K562 (cell line): Measurements from ENCODE around the gene FAM193A. TPM values are rescaled to one million over a fixed set of nuclear protein-coding genes. Genes with fewer than 3 reads are reported as not detected.
A peak's percentile ranks its signal among the peaks of the same experiment; 100 is the strongest.

ENCODE experiments used
- ATAC-seq: fragments of 200-7000 bp; cut with Tn5 transposase; 3 replicates; pipeline ENCODE4 v1.9.1; 2020; ENCODE audit warnings: moderate library complexity
- BruUV-seq: library from RNA; stranded (reverse); fragments of 400-500 nt; replicated peaks from 2 replicates; lab custom pipeline; 2021; lab: Mats Ljungman, UMichigan
- CTCF ChIA-PET: fragments of 300-600 bp; formaldehyde crosslinking; extraction: SDS; loops from one replicate; lab custom pipeline; 2021; ENCODE audit warnings: low intra/inter-chr PET ratio; lab: Yijun Ruan, JAX
- POLR2A ChIA-PET: fragments of 300-600, 350-650 bp; sonication (Branson Sonifier 250); formaldehyde crosslinking; extraction: SDS; loops from one replicate; lab custom pipeline; 2021; ENCODE audit warnings: antibody characterized with exemption, inconsistent platforms; lab: Yijun Ruan, JAX
- DNase-seq, 4 experiments: peaks; one replicate each; pipeline versions ENCODE4 v3.0.0 to v3.0.0-alpha.2; 2011 to 2018; ENCODE audit warnings: low spot score in 3 of 4, mixed read lengths in 3 of 4; ENCODE audit errors: extremely low read depth in 1 of 4
- FAIRE-seq: peaks from 2 replicates; lab custom pipeline; 2011; peaks lifted over from hg19 to GRCh38; lab: Jason Lieb, UNC
- H2AFZ ChIP-seq: 2 replicates; pipeline ENCODE4 v1.6.0; 2011; ENCODE audit warnings: low read depth, low read length, control low read depth, inconsistent platforms
- H3K27ac ChIP-seq: fragments of 200-600 bp; 3 replicates; pipeline ENCODE4 v1.8.0; 2011; ENCODE audit warnings: low read depth, mild to moderate bottlenecking, control low read depth, inconsistent platforms, low read length, moderate library complexity, mixed read lengths; ENCODE audit errors: extremely low read depth
- H3K27me3 ChIP-seq, 2 experiments: fragments of 300-600 bp in 1 of 2; 2 replicates in 1 of 2; 3 replicates in 1 of 2; pipeline versions ENCODE4 v1.6.0 to v1.8.0; 2011; ENCODE audit warnings: inconsistent platforms in 2 of 2, low read length in 2 of 2, mild to moderate bottlenecking in 1 of 2, mixed read lengths in 1 of 2, moderate library complexity in 1 of 2; ENCODE audit not compliant: control insufficient read depth in 2 of 2, insufficient read depth in 2 of 2
- H3K36me3 ChIP-seq: fragments of 300-600 bp; 3 replicates; pipeline ENCODE4 v1.8.0; 2011; ENCODE audit warnings: mild to moderate bottlenecking, low read length, inconsistent platforms; ENCODE audit not compliant: control insufficient read depth, insufficient read depth
- H3K4me1 ChIP-seq, 2 experiments: fragments of 200-600 bp in 1 of 2; replicated peaks in 1 of 2; 2 replicates in 1 of 2; 3 replicates in 1 of 2; pipeline versions ENCODE4 v1.5.1 to v1.8.0; 2011; ENCODE audit warnings: inconsistent platforms in 2 of 2, low read length in 2 of 2, mild to moderate bottlenecking in 1 of 2, mixed read lengths in 1 of 2, moderate library complexity in 1 of 2; ENCODE audit not compliant: control insufficient read depth in 2 of 2, insufficient read depth in 2 of 2
- H3K4me2 ChIP-seq: 2 replicates; pipeline ENCODE4 v1.6.1; 2011; ENCODE audit warnings: low read length, control low read depth, inconsistent platforms, mixed read lengths; ENCODE audit not compliant: insufficient read depth
- H3K4me3 ChIP-seq: fragments of 200-600 bp; sonication (generic), shearing (Covaris generic); 2 replicates; pipeline ENCODE4 v1.5.1; 2016; ENCODE audit warnings: control low read depth, inconsistent platforms
- H3K79me2 ChIP-seq: fragments of 200-600 bp; 3 replicates; pipeline ENCODE4 v1.8.0; 2011; ENCODE audit warnings: low read length, inconsistent platforms; ENCODE audit not compliant: control insufficient read depth, insufficient read depth
- H3K9ac ChIP-seq, 2 experiments: 2 replicates each; pipeline versions ENCODE4 v1.6.0 to v1.6.1; 2011; ENCODE audit warnings: low read depth in 2 of 2, low read length in 2 of 2, control low read depth in 1 of 2, inconsistent platforms in 1 of 2, mild to moderate bottlenecking in 1 of 2, mixed read lengths in 1 of 2; ENCODE audit not compliant: insufficient read depth in 1 of 2
- H3K9me1 ChIP-seq: one replicate; pipeline ENCODE4 v1.6.0; 2011; ENCODE audit warnings: inconsistent platforms, mild to moderate bottlenecking, low read length, moderate library complexity; ENCODE audit not compliant: control insufficient read depth, insufficient read depth
- H3K9me3 ChIP-seq: replicated peaks from 2 replicates; pipeline ENCODE4 v1.5.1; 2011; ENCODE audit warnings: low read depth, low read length, inconsistent platforms; ENCODE audit not compliant: control insufficient read depth, insufficient read depth
- H4K20me1 ChIP-seq: replicated peaks from 2 replicates; pipeline ENCODE4 v1.6.1; 2011; ENCODE audit warnings: low read length, inconsistent platforms, mixed read lengths; ENCODE audit not compliant: control insufficient read depth, insufficient read depth
- CBFA2T2 ChIP-seq: fragments of 450-650 bp; conservative IDR thresholded peaks from 2 replicates; pipeline ENCODE4 v1.6.1; 2017; ENCODE audit warnings: mild to moderate bottlenecking
- CBX5 ChIP-seq: IDR thresholded peaks from 2 replicates; pipeline ENCODE4 v1.6.1; 2014; ENCODE audit warnings: low read depth, borderline replicate concordance
- HDAC1 ChIP-seq, 2 experiments: fragments of 450-650 bp; IDR thresholded peaks; 2 replicates each; pipeline ENCODE4 v1.6.1; 2016 to 2017; ENCODE audit warnings: inconsistent platforms in 1 of 2, mild to moderate bottlenecking in 1 of 2, moderate library complexity in 1 of 2
- HDAC2 ChIP-seq: fragments of 450-650 bp; IDR thresholded peaks from 2 replicates; pipeline ENCODE4 v1.6.1; 2016; ENCODE audit warnings: mild to moderate bottlenecking
- PHB ChIP-seq: fragments of 250-450 bp; sonication (Bioruptor Pico); IDR thresholded peaks from 2 replicates; pipeline ENCODE4 v1.5.0; 2021
- RFX1 ChIP-seq: fragments of 450-650 bp; IDR thresholded peaks from 2 replicates; pipeline ENCODE4 v1.6.1; 2016; ENCODE audit warnings: mild to moderate bottlenecking, moderate library complexity
- TCF3 ChIP-seq: sonication (generic); formaldehyde crosslinking; IDR thresholded peaks from 2 replicates; pipeline ENCODE4 v1.4.0; 2020; ENCODE audit warnings: mild to moderate bottlenecking, missing genetic modification reagents
- TEAD4 ChIP-seq, 2 experiments: sonication (generic) in 1 of 2; formaldehyde crosslinking in 1 of 2; IDR thresholded peaks; 2 replicates each; pipeline versions ENCODE4 v1.6.1 to v1.8.0; 2012 to 2022; ENCODE audit warnings: borderline replicate concordance in 1 of 2, inconsistent platforms in 1 of 2, low read length in 1 of 2, mild to moderate bottlenecking in 1 of 2, missing genetic modification reagents in 1 of 2
- ZNF134 ChIP-seq: fragments of 250-450 bp; sonication (Bioruptor Pico); conservative IDR thresholded peaks from 2 replicates; pipeline ENCODE4 v1.4.0; 2020
- WGBS: fragments of 100-300 bp; shearing (Covaris generic); methylation state at CpG from one replicate; pipeline ENCODE4 v1.1.6; 2016; ENCODE audit warnings: low coverage, mixed read lengths; ENCODE audit not compliant: insufficient coverage; ENCODE audit errors: missing lambda C conversion rate; 5-methylcytosine and 5-hydroxymethylcytosine counted together
- in situ Hi-C: fragments of 300-500 bp; cut with MboI; formaldehyde crosslinking; loops from 4 replicates; pipeline ENCODE4 v1.15.0; 2018; ENCODE audit warnings: inconsistent platforms, mixed read lengths
- intact Hi-C: fragments of 100-400 bp; cut with micrococcal nuclease; formaldehyde crosslinking; loops from 2 replicates; pipeline ENCODE4 v1.14.2; 2022
- polyA plus RNA-seq, 8 experiments: library from polyadenylated mRNA; depleted of rRNA in 4 of 8; stranded (reverse) in 5 of 8; unstranded in 3 of 8; fragments of >200 nt; fragmentation: Nextera tagmentation in 2 of 8; fragmentation: Illumina TruSeq in 1 of 8; extraction: Ambion mirVana in 2 of 8; extraction: Trizol in 1 of 8; gene quantifications; 2 replicates each; pipeline versions ENCODE4 v1.2.1 to v1.2.3, GENCODE V29; 2011 to 2014; ENCODE audit warnings: inconsistent platforms in 1 of 8, missing spikeins in 1 of 8
- total RNA-seq, 7 experiments: library from RNA; depleted of rRNA in 6 of 7; stranded (reverse); fragments of >200 nt in 6 of 7; fragmentation: Illumina TruSeq in 2 of 7; extraction: Trizol in 2 of 7; gene quantifications; 2 replicates each; pipeline versions ENCODE4 v1.2.1 to v1.2.3, GENCODE V29; 2011 to 2021; ENCODE audit warnings: low replicate concordance in 1 of 7
- TF ChIP-seq, protein P1 (sequence below): fragments of 200-800 bp; sonication (Bioruptor generic); IDR thresholded peaks from 2 replicates; pipeline ENCODE4 v1.6.1; 2017; ENCODE audit warnings: missing genetic modification characterization, missing compliant biosample characterization
- TF ChIP-seq, protein P2 (sequence below): fragments of 250-450 bp; sonication (Bioruptor Pico); IDR thresholded peaks from 2 replicates; pipeline ENCODE4 v1.5.0; 2021; ENCODE audit warnings: mild to moderate bottlenecking, borderline replicate concordance
- TF ChIP-seq, protein P3 (sequence below), 2 experiments: fragments of 450-650 bp; conservative IDR thresholded peaks; 2 replicates each; pipeline ENCODE4 v1.6.1; 2017; ENCODE audit warnings: mild to moderate bottlenecking in 2 of 2, moderate library complexity in 2 of 2
- TF ChIP-seq, protein P4 (sequence below), 2 experiments: fragments of 450-650 bp; IDR thresholded peaks; 2 replicates each; pipeline ENCODE4 v1.6.1; 2018; ENCODE audit warnings: mild to moderate bottlenecking in 2 of 2, low read depth in 1 of 2; ENCODE audit not compliant: partially characterized antibody in 2 of 2

The FAM193A gene
- total and polyA plus RNA-seq, 9 of the 15 experiments (the other 6 are each of a cell fraction or from before 2014, with no cell fraction given), result 0.46 to 24.6 (median 9.6) TPM

DNA sequence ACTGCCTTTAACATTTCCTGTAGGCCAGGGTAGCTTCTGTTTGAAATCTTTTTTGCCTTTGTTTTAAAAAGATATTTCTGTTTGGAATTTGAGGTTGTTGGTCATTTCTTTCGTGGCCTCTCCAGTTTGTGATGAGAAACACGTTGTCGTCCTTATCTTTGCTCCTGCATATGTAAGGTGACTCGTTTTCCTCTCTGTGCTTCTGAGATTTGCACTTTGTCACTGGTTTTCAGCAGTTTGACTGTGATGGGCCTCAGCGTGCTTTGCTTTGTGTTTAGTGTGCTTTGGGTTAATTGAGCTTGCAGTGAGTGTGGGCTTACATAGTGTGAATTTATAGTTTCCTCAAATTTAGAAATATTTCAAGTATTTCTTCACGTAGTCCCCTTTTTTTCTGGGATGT lies 81.5 kb downstream of the FAM193A start:
- Histone ChIP-seq H3K79me2 (peaks cover 86% of the 10 kb centered on the region), H3K27me3 (no peaks in the 10 kb centered on the region), H2AFZ (no peak overlapping the region), H4K20me1 (peaks cover 21% of the 10 kb centered on the region), H3K4me3 (no peak overlapping the region), H3K27ac (peak overlapping the region; percentile 40; the same call in 1 of the 3 replicates), H3K4me2 (no peak overlapping the region), H3K4me1 (peaks cover 0 to 6% of the 10 kb centered on the region in 2 experiments; a peak in 2 of 5 replicates), H3K9ac (no peak overlapping the region), H3K9me1 (no peaks in the 10 kb centered on the region), H3K9me3 (no peaks in the 10 kb centered on the region), H3K36me3 (no peaks in the 10 kb centered on the region)
- BruUV-seq, result no TSS peak
- intact Hi-C loops, result no loop called here
- WGBS, result 13% methylated on average over 6 of the region's 6 CpGs
- peak; percentile 78 for ATAC-seq
- peak in 2 of 4 experiments; percentile 33 to 68 for DNase-seq
- peak; percentile 77 for FAIRE-seq
- in situ Hi-C loops, result no loop called here
- CTCF ChIA-PET, result no interaction called here
- POLR2A ChIA-PET, result no interaction called here
- TF ChIP-seq CBX5, result no peak
- TF ChIP-seq, protein P1, sequence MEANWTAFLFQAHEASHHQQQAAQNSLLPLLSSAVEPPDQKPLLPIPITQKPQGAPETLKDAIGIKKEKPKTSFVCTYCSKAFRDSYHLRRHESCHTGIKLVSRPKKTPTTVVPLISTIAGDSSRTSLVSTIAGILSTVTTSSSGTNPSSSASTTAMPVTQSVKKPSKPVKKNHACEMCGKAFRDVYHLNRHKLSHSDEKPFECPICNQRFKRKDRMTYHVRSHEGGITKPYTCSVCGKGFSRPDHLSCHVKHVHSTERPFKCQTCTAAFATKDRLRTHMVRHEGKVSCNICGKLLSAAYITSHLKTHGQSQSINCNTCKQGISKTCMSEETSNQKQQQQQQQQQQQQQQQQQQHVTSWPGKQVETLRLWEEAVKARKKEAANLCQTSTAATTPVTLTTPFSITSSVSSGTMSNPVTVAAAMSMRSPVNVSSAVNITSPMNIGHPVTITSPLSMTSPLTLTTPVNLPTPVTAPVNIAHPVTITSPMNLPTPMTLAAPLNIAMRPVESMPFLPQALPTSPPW (CRISPR knock-in tag), result no peak
- TF ChIP-seq, protein P2, sequence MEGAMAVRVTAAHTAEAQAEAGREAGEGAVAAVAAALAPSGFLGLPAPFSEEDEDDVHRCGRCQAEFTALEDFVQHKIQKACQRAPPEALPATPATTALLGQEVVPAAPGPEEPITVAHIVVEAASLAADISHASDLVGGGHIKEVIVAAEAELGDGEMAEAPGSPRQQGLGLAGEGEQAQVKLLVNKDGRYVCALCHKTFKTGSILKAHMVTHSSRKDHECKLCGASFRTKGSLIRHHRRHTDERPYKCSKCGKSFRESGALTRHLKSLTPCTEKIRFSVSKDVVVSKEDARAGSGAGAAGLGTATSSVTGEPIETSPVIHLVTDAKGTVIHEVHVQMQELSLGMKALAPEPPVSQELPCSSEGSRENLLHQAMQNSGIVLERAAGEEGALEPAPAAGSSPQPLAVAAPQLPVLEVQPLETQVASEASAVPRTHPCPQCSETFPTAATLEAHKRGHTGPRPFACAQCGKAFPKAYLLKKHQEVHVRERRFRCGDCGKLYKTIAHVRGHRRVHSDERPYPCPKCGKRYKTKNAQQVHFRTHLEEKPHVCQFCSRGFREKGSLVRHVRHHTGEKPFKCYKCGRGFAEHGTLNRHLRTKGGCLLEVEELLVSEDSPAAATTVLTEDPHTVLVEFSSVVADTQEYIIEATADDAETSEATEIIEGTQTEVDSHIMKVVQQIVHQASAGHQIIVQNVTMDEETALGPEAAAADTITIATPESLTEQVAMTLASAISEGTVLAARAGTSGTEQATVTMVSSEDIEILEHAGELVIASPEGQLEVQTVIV, result no peak
- TF ChIP-seq TCF3, result peak; percentile 74
- TF ChIP-seq HDAC2, result peak; percentile 21; the same call in 1 of the 2 replicates
- peak in 1 of 2 experiments; percentile 89; a peak in 2 of 4 replicates for TF ChIP-seq HDAC1 (IDR thresholded peaks at IDR 0.05)
- TF ChIP-seq, protein P3, sequence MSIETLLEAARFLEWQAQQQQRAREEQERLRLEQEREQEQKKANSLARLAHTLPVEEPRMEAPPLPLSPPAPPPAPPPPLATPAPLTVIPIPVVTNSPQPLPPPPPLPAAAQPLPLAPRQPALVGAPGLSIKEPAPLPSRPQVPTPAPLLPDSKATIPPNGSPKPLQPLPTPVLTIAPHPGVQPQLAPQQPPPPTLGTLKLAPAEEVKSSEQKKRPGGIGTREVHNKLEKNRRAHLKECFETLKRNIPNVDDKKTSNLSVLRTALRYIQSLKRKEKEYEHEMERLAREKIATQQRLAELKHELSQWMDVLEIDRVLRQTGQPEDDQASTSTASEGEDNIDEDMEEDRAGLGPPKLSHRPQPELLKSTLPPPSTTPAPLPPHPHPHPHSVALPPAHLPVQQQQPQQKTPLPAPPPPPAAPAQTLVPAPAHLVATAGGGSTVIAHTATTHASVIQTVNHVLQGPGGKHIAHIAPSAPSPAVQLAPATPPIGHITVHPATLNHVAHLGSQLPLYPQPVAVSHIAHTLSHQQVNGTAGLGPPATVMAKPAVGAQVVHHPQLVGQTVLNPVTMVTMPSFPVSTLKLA (conservative IDR thresholded peaks at IDR 0.05), result peak in 1 of 2 experiments; percentile 51; a peak in 1 of 4 replicates
- no peak for TF ChIP-seq ZNF134
- TF ChIP-seq TEAD4 (IDR thresholded peaks at IDR 0.05; ENCODE audit: low read length), result peak; percentile 75
- TF ChIP-seq TEAD4 (CRISPR knock-in tag; IDR thresholded peaks at IDR 0.05; ENCODE audit: borderline replicate concordance), result no peak
- TF ChIP-seq RFX1, result no peak
- TF ChIP-seq, protein P4, sequence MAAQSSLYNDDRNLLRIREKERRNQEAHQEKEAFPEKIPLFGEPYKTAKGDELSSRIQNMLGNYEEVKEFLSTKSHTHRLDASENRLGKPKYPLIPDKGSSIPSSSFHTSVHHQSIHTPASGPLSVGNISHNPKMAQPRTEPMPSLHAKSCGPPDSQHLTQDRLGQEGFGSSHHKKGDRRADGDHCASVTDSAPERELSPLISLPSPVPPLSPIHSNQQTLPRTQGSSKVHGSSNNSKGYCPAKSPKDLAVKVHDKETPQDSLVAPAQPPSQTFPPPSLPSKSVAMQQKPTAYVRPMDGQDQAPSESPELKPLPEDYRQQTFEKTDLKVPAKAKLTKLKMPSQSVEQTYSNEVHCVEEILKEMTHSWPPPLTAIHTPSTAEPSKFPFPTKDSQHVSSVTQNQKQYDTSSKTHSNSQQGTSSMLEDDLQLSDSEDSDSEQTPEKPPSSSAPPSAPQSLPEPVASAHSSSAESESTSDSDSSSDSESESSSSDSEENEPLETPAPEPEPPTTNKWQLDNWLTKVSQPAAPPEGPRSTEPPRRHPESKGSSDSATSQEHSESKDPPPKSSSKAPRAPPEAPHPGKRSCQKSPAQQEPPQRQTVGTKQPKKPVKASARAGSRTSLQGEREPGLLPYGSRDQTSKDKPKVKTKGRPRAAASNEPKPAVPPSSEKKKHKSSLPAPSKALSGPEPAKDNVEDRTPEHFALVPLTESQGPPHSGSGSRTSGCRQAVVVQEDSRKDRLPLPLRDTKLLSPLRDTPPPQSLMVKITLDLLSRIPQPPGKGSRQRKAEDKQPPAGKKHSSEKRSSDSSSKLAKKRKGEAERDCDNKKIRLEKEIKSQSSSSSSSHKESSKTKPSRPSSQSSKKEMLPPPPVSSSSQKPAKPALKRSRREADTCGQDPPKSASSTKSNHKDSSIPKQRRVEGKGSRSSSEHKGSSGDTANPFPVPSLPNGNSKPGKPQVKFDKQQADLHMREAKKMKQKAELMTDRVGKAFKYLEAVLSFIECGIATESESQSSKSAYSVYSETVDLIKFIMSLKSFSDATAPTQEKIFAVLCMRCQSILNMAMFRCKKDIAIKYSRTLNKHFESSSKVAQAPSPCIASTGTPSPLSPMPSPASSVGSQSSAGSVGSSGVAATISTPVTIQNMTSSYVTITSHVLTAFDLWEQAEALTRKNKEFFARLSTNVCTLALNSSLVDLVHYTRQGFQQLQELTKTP (IDR thresholded peaks at IDR 0.05; ENCODE audit: low read depth in 1 of 2, partially characterized antibody in 2 of 2), result no peak
- TF ChIP-seq CBFA2T2, result peak; percentile 63
- no peak for TF ChIP-seq PHB (CRISPR knock-in tag)
